ENCODE results near the gene STOML2. TPM values are rescaled to one million over a fixed set of nuclear protein-coding genes. Genes with fewer than 3 reads are reported as not detected.
A peak's percentile ranks its signal among the peaks of the same experiment; 100 is the strongest.

STOML2 gene
- total RNA-seq, 1 donor from 2014 or later = 132 TPM

DNA sequence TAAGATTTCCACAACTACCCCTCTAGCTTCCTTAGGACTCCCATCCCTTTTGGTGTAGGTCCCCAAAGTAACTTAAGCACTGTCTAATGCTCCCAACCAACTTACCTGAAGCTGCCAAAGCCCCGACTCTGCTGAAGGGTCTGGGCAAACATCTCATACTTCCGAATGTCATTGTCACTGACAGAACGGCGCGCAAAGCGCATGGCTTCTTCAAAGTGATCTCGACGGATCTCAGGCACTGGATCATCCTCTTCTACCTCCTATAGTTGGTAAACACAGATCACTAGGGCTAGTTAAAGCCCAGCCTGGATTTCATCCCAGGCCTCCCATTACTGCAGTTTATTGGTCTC is 45.7 kb downstream of the STOML2 start:
- Histone ChIP-seq H3K36me3 (peaks cover 93% of the 10 kb centered on the region), H3K9me3 (replicated peaks) (no peaks in the 10 kb centered on the region), H3K4me1 (no peaks in the 10 kb centered on the region), H3K4me3 (no peak overlapping the region), H3K27ac (replicated peaks) (no peak overlapping the region), H3K27me3 (ENCODE audit: low read depth) (no peaks in the 10 kb centered on the region)
- DNase-seq = no peak
- TF ChIP-seq, protein P1, sequence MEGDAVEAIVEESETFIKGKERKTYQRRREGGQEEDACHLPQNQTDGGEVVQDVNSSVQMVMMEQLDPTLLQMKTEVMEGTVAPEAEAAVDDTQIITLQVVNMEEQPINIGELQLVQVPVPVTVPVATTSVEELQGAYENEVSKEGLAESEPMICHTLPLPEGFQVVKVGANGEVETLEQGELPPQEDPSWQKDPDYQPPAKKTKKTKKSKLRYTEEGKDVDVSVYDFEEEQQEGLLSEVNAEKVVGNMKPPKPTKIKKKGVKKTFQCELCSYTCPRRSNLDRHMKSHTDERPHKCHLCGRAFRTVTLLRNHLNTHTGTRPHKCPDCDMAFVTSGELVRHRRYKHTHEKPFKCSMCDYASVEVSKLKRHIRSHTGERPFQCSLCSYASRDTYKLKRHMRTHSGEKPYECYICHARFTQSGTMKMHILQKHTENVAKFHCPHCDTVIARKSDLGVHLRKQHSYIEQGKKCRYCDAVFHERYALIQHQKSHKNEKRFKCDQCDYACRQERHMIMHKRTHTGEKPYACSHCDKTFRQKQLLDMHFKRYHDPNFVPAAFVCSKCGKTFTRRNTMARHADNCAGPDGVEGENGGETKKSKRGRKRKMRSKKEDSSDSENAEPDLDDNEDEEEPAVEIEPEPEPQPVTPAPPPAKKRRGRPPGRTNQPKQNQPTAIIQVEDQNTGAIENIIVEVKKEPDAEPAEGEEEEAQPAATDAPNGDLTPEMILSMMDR (IDR thresholded peaks at IDR 0.05; ENCODE audit: borderline replicate concordance) = no peak
- intact Hi-C loops (cut with micrococcal nuclease) = no loop called here

DNA sequence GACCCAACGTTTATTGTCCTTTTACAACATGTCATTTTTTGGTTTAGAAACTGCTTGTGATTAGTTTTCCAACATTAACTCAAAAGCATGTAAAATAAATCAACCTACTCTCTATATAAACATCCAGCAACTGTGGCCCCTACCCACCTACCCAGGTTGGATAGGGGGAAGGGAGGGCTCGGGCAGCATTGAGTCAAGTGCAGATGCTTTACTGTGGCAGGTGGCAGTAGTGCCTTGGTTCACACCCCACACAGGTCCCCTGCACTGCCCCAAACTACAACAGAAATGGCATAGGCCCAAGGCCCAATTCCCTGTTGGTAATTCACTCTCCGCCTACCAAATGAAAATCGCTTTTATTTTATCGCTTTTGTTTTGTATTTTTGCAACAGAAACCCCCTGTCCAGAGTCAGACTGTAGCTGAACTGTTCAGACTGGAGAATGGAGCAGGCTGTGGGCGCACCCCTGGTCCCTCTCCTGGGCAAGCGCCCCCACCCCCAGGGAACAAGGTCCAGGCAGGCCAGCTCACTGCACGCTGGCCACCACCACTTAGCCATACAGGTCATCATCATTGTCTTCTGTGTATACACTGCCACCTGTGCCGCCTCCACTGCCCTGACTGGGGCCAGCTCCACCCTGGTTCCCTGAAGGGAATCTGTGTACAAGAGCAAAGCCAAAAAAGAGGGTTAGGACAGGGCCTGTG is 46.2 kb downstream of the STOML2 start:
- DNase-seq = no peak
- Histone ChIP-seq H3K4me3 (no peak overlapping the region), H3K27me3 (ENCODE audit: low read depth) (no peaks in the 10 kb centered on the region), H3K4me1 (peaks cover 1% of the 10 kb centered on the region), H3K27ac (replicated peaks) (no peak overlapping the region), H3K36me3 (peaks cover 93% of the 10 kb centered on the region), H3K9me3 (replicated peaks) (no peaks in the 10 kb centered on the region)
- TF ChIP-seq, protein P1 (IDR thresholded peaks at IDR 0.05; ENCODE audit: borderline replicate concordance) = no peak
- intact Hi-C loops (cut with micrococcal nuclease) = no loop called here

DNA sequence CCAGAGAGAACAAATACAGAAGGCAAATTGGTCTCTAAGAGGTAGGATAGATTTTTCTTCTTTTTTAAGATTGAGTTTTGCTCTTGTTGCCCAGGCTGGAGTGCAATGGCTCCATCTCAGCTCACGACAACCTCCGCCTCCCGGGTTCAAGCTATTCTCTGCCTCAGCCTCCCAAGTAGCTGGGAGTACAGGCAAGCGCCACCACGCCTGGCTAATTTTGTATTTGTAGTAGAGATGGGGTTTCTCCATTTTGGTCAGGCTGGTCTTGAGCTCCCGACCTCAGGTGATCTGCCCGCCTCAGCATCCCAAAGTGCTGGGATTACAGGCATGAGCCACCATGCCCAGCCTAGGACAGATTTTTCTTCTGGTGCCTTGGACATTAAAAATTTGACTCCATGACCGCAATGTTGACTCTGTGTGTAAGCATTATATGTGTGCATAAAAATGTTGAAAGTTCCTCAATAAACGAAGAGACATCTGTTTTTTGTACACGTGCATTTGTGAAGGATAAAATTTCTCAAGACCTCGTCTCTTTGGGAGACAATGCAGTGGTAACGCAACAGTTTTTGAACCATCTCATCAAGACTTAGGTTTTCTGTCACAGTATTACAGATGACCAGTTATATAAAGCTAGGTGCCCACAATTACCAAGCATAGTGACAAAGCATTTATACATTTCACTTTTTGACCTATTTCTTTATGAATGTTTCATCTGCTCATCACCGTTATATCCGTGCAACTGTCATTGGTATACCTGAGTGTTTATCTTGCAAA is 47.9 kb downstream of the STOML2 start:
- H3K9me3 ChIP-seq (replicated peaks) = no peaks in the 10 kb centered on the region
- no peak for DNase-seq
- no peaks in the 10 kb centered on the region for H3K27me3 ChIP-seq (ENCODE audit: low read depth)
- H3K4me1 ChIP-seq = peaks cover 13% of the 10 kb centered on the region
- H3K4me3 ChIP-seq = no peak overlapping the region
- no peak overlapping the region for H3K27ac ChIP-seq (replicated peaks)
- intact Hi-C loops (cut with micrococcal nuclease) = no loop called here
- TF ChIP-seq, protein P1 (IDR thresholded peaks at IDR 0.05; ENCODE audit: borderline replicate concordance) = no peak
- peaks cover 89% of the 10 kb centered on the region for H3K36me3 ChIP-seq

DNA sequence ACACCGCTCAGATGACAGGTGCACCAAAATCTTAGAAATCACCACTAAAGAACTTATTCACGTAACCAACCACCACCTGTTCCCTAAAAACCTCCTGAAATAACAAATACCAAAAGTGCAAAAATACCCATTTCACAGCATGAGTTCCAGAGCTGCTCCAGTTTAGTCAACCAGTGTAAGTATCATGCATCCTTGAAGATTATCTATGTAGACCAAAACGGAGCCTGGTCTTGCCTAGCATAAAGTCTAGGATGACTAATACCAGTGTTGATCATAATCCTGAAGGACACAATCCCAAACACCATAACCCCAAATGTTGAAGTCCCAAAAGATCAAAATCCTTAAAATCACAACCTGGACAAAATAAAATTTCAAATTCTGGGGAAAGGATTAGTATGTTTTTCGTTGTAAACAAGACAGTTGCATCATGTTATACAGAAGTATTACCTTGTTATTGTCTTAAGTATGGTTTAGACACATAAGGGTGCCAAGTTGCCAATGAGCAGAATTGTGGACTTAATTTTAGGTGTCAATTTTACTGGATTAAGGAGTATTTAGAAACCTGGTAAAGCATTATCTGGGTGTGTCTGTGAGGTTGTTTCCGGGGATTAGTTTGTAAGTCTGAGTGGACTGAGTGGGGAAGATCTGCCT is 48.6 kb downstream of the STOML2 start:
- intact Hi-C loops (cut with micrococcal nuclease) = no loop called here
- peaks cover 88% of the 10 kb centered on the region for H3K36me3 ChIP-seq
- no peaks in the 10 kb centered on the region for H3K27me3 ChIP-seq (ENCODE audit: low read depth)
- no peak for DNase-seq
- no peak overlapping the region for H3K4me3 ChIP-seq
- TF ChIP-seq, protein P1 (IDR thresholded peaks at IDR 0.05; ENCODE audit: borderline replicate concordance) = no peak
- no peak overlapping the region for H3K27ac ChIP-seq (replicated peaks)
- H3K4me1 ChIP-seq = peaks cover 13% of the 10 kb centered on the region
- no peaks in the 10 kb centered on the region for H3K9me3 ChIP-seq (replicated peaks)

DNA sequence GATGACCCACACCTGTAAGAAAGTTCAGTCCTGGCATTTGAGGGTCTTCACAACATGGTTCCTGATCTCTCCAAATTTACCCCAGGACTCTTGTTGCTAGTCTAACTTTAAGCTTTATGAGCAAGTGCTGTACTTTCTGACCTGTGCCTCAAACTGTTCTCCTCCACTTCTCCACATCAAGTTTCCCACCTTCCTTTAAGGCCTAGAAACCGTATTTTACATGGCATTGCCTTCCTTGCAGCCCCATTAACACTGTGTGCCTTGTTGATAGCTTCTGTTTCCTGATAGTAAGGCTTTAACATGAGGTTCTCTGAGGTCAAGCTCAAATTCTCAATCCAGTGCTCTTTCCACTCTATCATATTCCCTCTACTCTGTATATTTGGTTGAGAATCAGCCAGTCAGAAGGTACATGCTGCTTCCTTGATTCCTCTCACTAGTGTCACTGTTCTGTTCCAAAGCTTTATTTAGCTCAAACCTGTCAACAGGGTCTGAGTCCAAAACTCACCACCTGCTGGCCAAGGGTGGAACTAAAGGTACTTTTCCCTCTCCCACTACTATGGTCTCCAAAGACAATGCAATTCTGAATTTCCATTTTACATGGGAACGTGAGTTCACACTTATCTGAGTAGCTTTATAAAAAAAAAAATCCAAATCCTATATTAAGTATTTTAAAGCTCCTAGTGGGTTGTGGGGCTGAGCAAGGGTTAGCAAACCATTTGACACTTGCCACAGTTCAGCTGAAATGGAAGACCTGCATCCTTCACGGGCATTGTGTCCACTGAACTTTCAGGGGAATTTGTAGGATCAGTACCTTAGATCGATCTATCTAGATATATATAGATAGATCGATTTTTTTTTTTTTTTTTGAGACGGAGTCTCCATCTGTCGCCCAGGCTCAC is 51.6 kb downstream of the STOML2 start:
- DNase-seq = peak; percentile 36
- no peaks in the 10 kb centered on the region for H3K27me3 ChIP-seq (ENCODE audit: low read depth)
- intact Hi-C loops (cut with micrococcal nuclease) = no loop called here
- TF ChIP-seq, protein P1 (IDR thresholded peaks at IDR 0.05; ENCODE audit: borderline replicate concordance) = peak; percentile 73
- H3K4me3 ChIP-seq = no peak overlapping the region
- H3K27ac ChIP-seq (replicated peaks) = peak overlapping the region; percentile 83
- H3K9me3 ChIP-seq (replicated peaks) = no peaks in the 10 kb centered on the region
- peaks cover 82% of the 10 kb centered on the region for H3K36me3 ChIP-seq
- peaks cover 13% of the 10 kb centered on the region for H3K4me1 ChIP-seq
